GM23338 (cell line): ENCODE results near the gene NPB. TPM values are rescaled to one million over a fixed set of nuclear protein-coding genes. Genes with fewer than 3 reads are reported as not detected.

Experiments used
- ATAC-seq: fragments of 200-7000 bp; cut with Tn5 transposase; 3 replicates; pipeline ENCODE4 v1.9.1; 2020
- DNase-seq: peaks from one replicate; pipeline ENCODE4 v3.0.0-alpha.2; 2015; ENCODE audit warnings: low spot score
- H2AFZ ChIP-seq: fragments of 200-600 bp; sonication (generic); 2 replicates; pipeline ENCODE4 v1.8.0; 2016; ENCODE audit warnings: antibody characterized with exemption, mild to moderate bottlenecking, moderate library complexity
- H3F3A ChIP-seq: fragments of 200-600 bp; sonication (generic); replicated peaks from 2 replicates; pipeline ENCODE4 v1.8.0; 2017; ENCODE audit warnings: antibody characterized with exemption, mixed run types, low read depth
- H3K27ac ChIP-seq: fragments of 200-600 bp; sonication (generic); 2 replicates; pipeline ENCODE4 v1.6.1; 2016; ENCODE audit warnings: low read depth
- H3K27me3 ChIP-seq: fragments of 200-600 bp; sonication (generic); 2 replicates; pipeline ENCODE4 v1.8.0; 2016; ENCODE audit warnings: mild to moderate bottlenecking, mixed run types, moderate library complexity; ENCODE audit not compliant: insufficient read depth
- H3K36me3 ChIP-seq: fragments of 200-600 bp; sonication (generic); 2 replicates; pipeline ENCODE4 v1.8.0; 2016; ENCODE audit warnings: mild to moderate bottlenecking; ENCODE audit not compliant: insufficient read depth
- H3K4me1 ChIP-seq: fragments of 200-600 bp; sonication (generic); 2 replicates; pipeline ENCODE4 v1.8.0; 2016; ENCODE audit warnings: mild to moderate bottlenecking, moderate library complexity; ENCODE audit not compliant: insufficient read depth
- H3K4me2 ChIP-seq: fragments of 200-600 bp; sonication (generic); 2 replicates; pipeline ENCODE4 v1.7.1; 2017; ENCODE audit warnings: mixed run types
- H3K4me3 ChIP-seq: fragments of 200-600 bp; sonication (generic); 2 replicates; pipeline ENCODE4 v1.6.1; 2016; ENCODE audit warnings: mixed run types
- H3K79me2 ChIP-seq: fragments of 200-600 bp; sonication (generic); replicated peaks from 2 replicates; pipeline ENCODE4 v1.8.0; 2017; ENCODE audit warnings: mild to moderate bottlenecking; ENCODE audit not compliant: insufficient read depth
- H3K9me2 ChIP-seq: fragments of 200-600 bp; sonication (generic); 2 replicates; pipeline ENCODE4 v1.8.0; 2017; ENCODE audit not compliant: insufficient read depth
- H4K20me1 ChIP-seq: fragments of 200-600 bp; sonication (generic); replicated peaks from 2 replicates; pipeline ENCODE4 v1.8.0; 2017; ENCODE audit warnings: mild to moderate bottlenecking; ENCODE audit not compliant: insufficient read depth
- H3K27ac Mint-ChIP-seq: 2 replicates; pipeline ENCODE4 v1.8.0; 2020; ENCODE audit warnings: inconsistent platforms, mild to moderate bottlenecking, moderate library complexity, mixed read lengths
- H3K27me3 Mint-ChIP-seq: 3 replicates; pipeline ENCODE4 v1.8.0; 2022; ENCODE audit warnings: low read depth, mild to moderate bottlenecking, moderate library complexity, mixed read lengths, inconsistent platforms; ENCODE audit not compliant: insufficient read depth, poor library complexity
- H3K36me3 Mint-ChIP-seq: 3 replicates; pipeline ENCODE4 v1.8.0; 2021; ENCODE audit warnings: low read depth, mild to moderate bottlenecking, inconsistent platforms, moderate library complexity, mixed read lengths
- H3K4me1 Mint-ChIP-seq: 3 replicates; pipeline ENCODE4 v1.8.0; 2020; ENCODE audit warnings: mild to moderate bottlenecking, inconsistent platforms, mixed read lengths
- H3K4me3 Mint-ChIP-seq: 3 replicates; pipeline ENCODE4 v1.8.0; 2021; ENCODE audit warnings: moderate library complexity, mild to moderate bottlenecking, inconsistent platforms, mixed read lengths
- H3K9me3 Mint-ChIP-seq: 3 replicates; pipeline ENCODE4 v1.8.0; 2020; ENCODE audit warnings: moderate library complexity, mild to moderate bottlenecking, inconsistent platforms, mixed read lengths
- CREB1 ChIP-seq: fragments of 250-450 bp; sonication (Bioruptor Pico); IDR thresholded peaks from 2 replicates; pipeline ENCODE4 v1.5.0; 2020; ENCODE audit warnings: low read depth, mild to moderate bottlenecking, moderate library complexity
- EZH2 ChIP-seq: fragments of 200-600 bp; sonication (generic); IDR thresholded peaks from one replicate; pipeline ENCODE4 v1.8.0; 2017; ENCODE audit warnings: antibody characterized with exemption, mild to moderate bottlenecking, low read depth; ENCODE audit not compliant: unreplicated experiment
- JUNB ChIP-seq: IDR thresholded peaks from one replicate; pipeline ENCODE4 v1.6.1; 2016; ENCODE audit warnings: antibody characterized with exemption; ENCODE audit not compliant: unreplicated experiment
- NANOG ChIP-seq: IDR thresholded peaks from 2 replicates; pipeline ENCODE4 v1.6.1; 2016; ENCODE audit warnings: antibody characterized with exemption, borderline replicate concordance
- POLR2AphosphoS5 ChIP-seq: IDR thresholded peaks from 2 replicates; pipeline ENCODE4 v1.6.1; 2016; ENCODE audit warnings: antibody characterized with exemption, low read depth
- STAT1 ChIP-seq: IDR thresholded peaks from one replicate; pipeline ENCODE4 v1.6.1; 2016; ENCODE audit warnings: antibody characterized with exemption; ENCODE audit not compliant: unreplicated experiment
- ZNF331 ChIP-seq: fragments of 250-450 bp; sonication (Bioruptor Pico); IDR thresholded peaks from 2 replicates; pipeline ENCODE4 v1.5.0; 2020; ENCODE audit warnings: low read depth, mild to moderate bottlenecking, moderate library complexity
- polyA plus RNA-seq: library from polyadenylated mRNA; unstranded; fragments of >200 nt; fragmentation: Nextera tagmentation; extraction: Ambion mirVana; gene quantifications from 2 replicates; pipeline ENCODE4 v1.2.1, GENCODE V29; 2016
- total RNA-seq: library from RNA; depleted of rRNA; stranded (reverse); fragments of >200 nt; shearing (Covaris generic); gene quantifications from 2 replicates; pipeline ENCODE4 v1.2.3, GENCODE V29; 2014
- TF ChIP-seq, protein P1 (sequence below): IDR thresholded peaks from one replicate; pipeline ENCODE4 v1.6.1; 2018; ENCODE audit warnings: antibody characterized with exemption; ENCODE audit not compliant: unreplicated experiment
- TF ChIP-seq, protein P2 (sequence below): IDR thresholded peaks from 2 replicates; pipeline ENCODE4 v1.6.1; 2016; ENCODE audit warnings: antibody characterized with exemption
- TF ChIP-seq, protein P3 (sequence below), 2 experiments: fragments of 200-600 bp in 1 of 2; sonication (generic) in 1 of 2; conservative IDR thresholded peaks; 2 replicates each; pipeline versions ENCODE4 v1.5.1 to v1.6.1; 2016 to 2017; ENCODE audit warnings: antibody characterized with exemption in 2 of 2, low read depth in 2 of 2, mild to moderate bottlenecking in 2 of 2, moderate library complexity in 1 of 2

The NPB gene
- total and polyA plus RNA-seq, 2 experiments from 2014 or later = 3.6 to 3.8 TPM

DNA sequence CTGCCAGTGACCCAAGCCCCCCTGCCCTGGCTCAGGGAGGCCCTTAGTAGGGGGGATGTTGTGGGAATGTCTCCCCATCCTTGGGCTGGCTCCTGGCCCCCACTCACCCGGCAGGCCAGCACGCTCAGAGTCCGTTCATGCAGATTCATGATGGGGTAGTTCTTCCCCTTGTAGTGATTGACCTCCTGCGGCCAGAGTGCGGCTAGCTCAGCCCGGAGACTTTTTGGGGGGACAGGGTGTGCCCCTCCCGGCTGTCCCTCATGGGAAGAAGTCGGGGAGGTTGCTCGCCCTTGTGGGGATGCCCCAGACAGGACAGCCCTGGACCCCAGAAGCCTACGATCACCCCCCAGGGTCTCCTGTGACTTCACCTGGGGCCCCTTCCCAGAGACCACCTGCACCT, 4.0 kb downstream of the NPB start:
- Histone ChIP-seq H3K4me1 (peaks cover 6% of the 10 kb centered on the region), H2AFZ (no peak overlapping the region), H3K27ac (no peak overlapping the region), H3K27me3 (peaks cover 12% of the 10 kb centered on the region), H3K9me2 (no peaks in the 10 kb centered on the region), H3K4me3 (no peak overlapping the region), H3F3A (peaks cover 20% of the 10 kb centered on the region), H3K36me3 (peaks cover 6% of the 10 kb centered on the region; the same call in 1 of the 2 replicates), H3K4me2 (no peak overlapping the region), H4K20me1 (peaks cover 9% of the 10 kb centered on the region), H3K79me2 (peaks cover 7% of the 10 kb centered on the region)
- Mint-ChIP-seq H3K9me3 (no peaks in the 10 kb centered on the region), H3K4me1 (peaks cover 5% of the 10 kb centered on the region; the same call in 2 of the 3 replicates), H3K36me3 (no peaks in the 10 kb centered on the region; the same call in 2 of the 3 replicates), H3K4me3 (no peak overlapping the region), H3K27ac (no peak overlapping the region), H3K27me3 (peaks cover 16% of the 10 kb centered on the region)
- DNase-seq = no peak
- no peak for ATAC-seq
- TF ChIP-seq, protein P1, sequence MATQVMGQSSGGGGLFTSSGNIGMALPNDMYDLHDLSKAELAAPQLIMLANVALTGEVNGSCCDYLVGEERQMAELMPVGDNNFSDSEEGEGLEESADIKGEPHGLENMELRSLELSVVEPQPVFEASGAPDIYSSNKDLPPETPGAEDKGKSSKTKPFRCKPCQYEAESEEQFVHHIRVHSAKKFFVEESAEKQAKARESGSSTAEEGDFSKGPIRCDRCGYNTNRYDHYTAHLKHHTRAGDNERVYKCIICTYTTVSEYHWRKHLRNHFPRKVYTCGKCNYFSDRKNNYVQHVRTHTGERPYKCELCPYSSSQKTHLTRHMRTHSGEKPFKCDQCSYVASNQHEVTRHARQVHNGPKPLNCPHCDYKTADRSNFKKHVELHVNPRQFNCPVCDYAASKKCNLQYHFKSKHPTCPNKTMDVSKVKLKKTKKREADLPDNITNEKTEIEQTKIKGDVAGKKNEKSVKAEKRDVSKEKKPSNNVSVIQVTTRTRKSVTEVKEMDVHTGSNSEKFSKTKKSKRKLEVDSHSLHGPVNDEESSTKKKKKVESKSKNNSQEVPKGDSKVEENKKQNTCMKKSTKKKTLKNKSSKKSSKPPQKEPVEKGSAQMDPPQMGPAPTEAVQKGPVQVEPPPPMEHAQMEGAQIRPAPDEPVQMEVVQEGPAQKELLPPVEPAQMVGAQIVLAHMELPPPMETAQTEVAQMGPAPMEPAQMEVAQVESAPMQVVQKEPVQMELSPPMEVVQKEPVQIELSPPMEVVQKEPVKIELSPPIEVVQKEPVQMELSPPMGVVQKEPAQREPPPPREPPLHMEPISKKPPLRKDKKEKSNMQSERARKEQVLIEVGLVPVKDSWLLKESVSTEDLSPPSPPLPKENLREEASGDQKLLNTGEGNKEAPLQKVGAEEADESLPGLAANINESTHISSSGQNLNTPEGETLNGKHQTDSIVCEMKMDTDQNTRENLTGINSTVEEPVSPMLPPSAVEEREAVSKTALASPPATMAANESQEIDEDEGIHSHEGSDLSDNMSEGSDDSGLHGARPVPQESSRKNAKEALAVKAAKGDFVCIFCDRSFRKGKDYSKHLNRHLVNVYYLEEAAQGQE = no peak
- TF ChIP-seq, protein P2, sequence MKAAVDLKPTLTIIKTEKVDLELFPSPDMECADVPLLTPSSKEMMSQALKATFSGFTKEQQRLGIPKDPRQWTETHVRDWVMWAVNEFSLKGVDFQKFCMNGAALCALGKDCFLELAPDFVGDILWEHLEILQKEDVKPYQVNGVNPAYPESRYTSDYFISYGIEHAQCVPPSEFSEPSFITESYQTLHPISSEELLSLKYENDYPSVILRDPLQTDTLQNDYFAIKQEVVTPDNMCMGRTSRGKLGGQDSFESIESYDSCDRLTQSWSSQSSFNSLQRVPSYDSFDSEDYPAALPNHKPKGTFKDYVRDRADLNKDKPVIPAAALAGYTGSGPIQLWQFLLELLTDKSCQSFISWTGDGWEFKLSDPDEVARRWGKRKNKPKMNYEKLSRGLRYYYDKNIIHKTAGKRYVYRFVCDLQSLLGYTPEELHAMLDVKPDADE = no peak
- TF ChIP-seq EZH2 = no peak
- TF ChIP-seq ZNF331 (CRISPR knock-in tag) = no peak
- TF ChIP-seq NANOG = no peak
- TF ChIP-seq STAT1 = no peak
- TF ChIP-seq JUNB = no peak
- no peak for TF ChIP-seq CREB1 (CRISPR knock-in tag)
- TF ChIP-seq POLR2AphosphoS5 = no peak
- TF ChIP-seq, protein P3, sequence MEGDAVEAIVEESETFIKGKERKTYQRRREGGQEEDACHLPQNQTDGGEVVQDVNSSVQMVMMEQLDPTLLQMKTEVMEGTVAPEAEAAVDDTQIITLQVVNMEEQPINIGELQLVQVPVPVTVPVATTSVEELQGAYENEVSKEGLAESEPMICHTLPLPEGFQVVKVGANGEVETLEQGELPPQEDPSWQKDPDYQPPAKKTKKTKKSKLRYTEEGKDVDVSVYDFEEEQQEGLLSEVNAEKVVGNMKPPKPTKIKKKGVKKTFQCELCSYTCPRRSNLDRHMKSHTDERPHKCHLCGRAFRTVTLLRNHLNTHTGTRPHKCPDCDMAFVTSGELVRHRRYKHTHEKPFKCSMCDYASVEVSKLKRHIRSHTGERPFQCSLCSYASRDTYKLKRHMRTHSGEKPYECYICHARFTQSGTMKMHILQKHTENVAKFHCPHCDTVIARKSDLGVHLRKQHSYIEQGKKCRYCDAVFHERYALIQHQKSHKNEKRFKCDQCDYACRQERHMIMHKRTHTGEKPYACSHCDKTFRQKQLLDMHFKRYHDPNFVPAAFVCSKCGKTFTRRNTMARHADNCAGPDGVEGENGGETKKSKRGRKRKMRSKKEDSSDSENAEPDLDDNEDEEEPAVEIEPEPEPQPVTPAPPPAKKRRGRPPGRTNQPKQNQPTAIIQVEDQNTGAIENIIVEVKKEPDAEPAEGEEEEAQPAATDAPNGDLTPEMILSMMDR (conservative IDR thresholded peaks at IDR 0.05; ENCODE audit: low read depth in 2 of 2) = no peak
